GM18873 (cell line): ENCODE measurements around the gene GPR25.
A peak's percentile ranks its signal among the peaks of the same experiment; 100 is the strongest.

Source experiments
- ATAC-seq: cut with Tn5 transposase; IDR thresholded peaks from one replicate; pipeline ENCODE4 v1.9.1; 2021; ENCODE audit warnings: mild to moderate bottlenecking, moderate library complexity, moderate number of reproducible peaks; ENCODE audit not compliant: unreplicated experiment, low FRiP score

Gene GPR25

GRCh38 chr1:200869753-200870391 is 2.9 kb upstream of the GPR25 start:
- peak; percentile 41 for ATAC-seq

GRCh38 chr1:200873116-200873670 is 412 bp downstream of the GPR25 start:
- ATAC-seq = no peak

GRCh38 chr1:200873671-200874397 is 1.1 kb downstream of the GPR25 start:
- no peak for ATAC-seq

GRCh38 chr1:200874694-200875093 is 1.9 kb downstream of the GPR25 start:
- ATAC-seq = no peak

- no peak for ATAC-seq
Observed at GRCh38 chr1:200875416-200875815, 2.6 kb downstream of the GPR25 start.

GRCh38 chr1:200877010-200877409 is 4.2 kb downstream of the GPR25 start:
- ATAC-seq = no peak

- ATAC-seq = peak; percentile 82
Observed at GRCh38 chr1:200877839-200878551, 5.2 kb downstream of the GPR25 start.

GRCh38 chr1:200880212-200880611 is 7.4 kb downstream of the GPR25 start:
- ATAC-seq = peak; percentile 46

- ATAC-seq = no peak
Observed at GRCh38 chr1:200883118-200883517, 10.3 kb downstream of the GPR25 start.

GRCh38 chr1:200885623-200886402 is 13.0 kb downstream of the GPR25 start:
- no peak for ATAC-seq

GRCh38 chr1:200886594-200886993 is 13.8 kb downstream of the GPR25 start:
- ATAC-seq = no peak

- no peak for ATAC-seq
Observed at GRCh38 chr1:200887036-200887435, 14.3 kb downstream of the GPR25 start.

- no peak for ATAC-seq
Observed at GRCh38 chr1:200887772-200888348, 15.1 kb downstream of the GPR25 start.

GRCh38 chr1:200888349-200888838 is 15.6 kb downstream of the GPR25 start:
- ATAC-seq = peak; percentile 96

GRCh38 chr1:200889571-200889970 is 16.8 kb downstream of the GPR25 start:
- ATAC-seq = no peak

GRCh38 chr1:200890027-200890426 is 17.2 kb downstream of the GPR25 start:
- no peak for ATAC-seq

GRCh38 chr1:200890818-200891773 is 18.3 kb downstream of the GPR25 start:
- ATAC-seq = no peak

- ATAC-seq = no peak
Observed at GRCh38 chr1:200891774-200892157, 19.0 kb downstream of the GPR25 start.

GRCh38 chr1:200892546-200892945 is 19.8 kb downstream of the GPR25 start:
- ATAC-seq = no peak
